GM18858 (cell line): ENCODE measurements around the gene FMNL1.

Experiments
- ATAC-seq: cut with Tn5 transposase; IDR thresholded peaks from one replicate; pipeline ENCODE4 v1.9.1; 2021; ENCODE audit not compliant: unreplicated experiment

Gene FMNL1

GRCh38 chr17:45255358-45255757 is 33.7 kb downstream of the FMNL1 start:
- no peak for ATAC-seq

GRCh38 chr17:45256114-45256966 is 34.7 kb downstream of the FMNL1 start:
- no peak for ATAC-seq

- no peak for ATAC-seq
Measured at GRCh38 chr17:45257115-45257514, 35.4 kb downstream of the FMNL1 start.

- no peak for ATAC-seq
Measured at GRCh38 chr17:45258981-45259380, 37.3 kb downstream of the FMNL1 start.

GRCh38 chr17:45260204-45260783 is 38.6 kb downstream of the FMNL1 start:
- no peak for ATAC-seq

- no peak for ATAC-seq
Measured at GRCh38 chr17:45261577-45262515, 40.2 kb downstream of the FMNL1 start, which contains the start of gene SPATA32. Gene SPATA32 (minus strand): TSS chr17:45262094. CDS start chr17:45262016, 78 bp downstream.

GRCh38 chr17:45262516-45263476 is 41.1 kb downstream of the FMNL1 start:
- no peak for ATAC-seq

GRCh38 chr17:45263477-45263860 is 41.8 kb downstream of the FMNL1 start:
- ATAC-seq: no peak

- no peak for ATAC-seq
Measured at GRCh38 chr17:45264430-45264829, 42.7 kb downstream of the FMNL1 start.

- no peak for ATAC-seq
Measured at GRCh38 chr17:45264988-45265387, 43.3 kb downstream of the FMNL1 start.

- no peak for ATAC-seq
Measured at GRCh38 chr17:45265821-45266220, 44.1 kb downstream of the FMNL1 start.

GRCh38 chr17:45266372-45266926 is 44.8 kb downstream of the FMNL1 start:
- ATAC-seq: no peak

GRCh38 chr17:45267436-45268055 is 45.9 kb downstream of the FMNL1 start:
- no peak for ATAC-seq

- no peak for ATAC-seq
Measured at GRCh38 chr17:45269912-45270311, 48.2 kb downstream of the FMNL1 start.

GRCh38 chr17:45270828-45271418 is 49.2 kb downstream of the FMNL1 start:
- no peak for ATAC-seq

GRCh38 chr17:45271603-45272002 is 49.9 kb downstream of the FMNL1 start:
- no peak for ATAC-seq

- ATAC-seq: no peak
Measured at GRCh38 chr17:45273551-45273957, 51.9 kb downstream of the FMNL1 start.

GRCh38 chr17:45274033-45274432 is 52.3 kb downstream of the FMNL1 start:
- no peak for ATAC-seq

- no peak for ATAC-seq
Measured at GRCh38 chr17:45276031-45276430, 54.3 kb downstream of the FMNL1 start.
